NOMO-1 treated with dmso at 0.1 percent for 144 hours (cell line): Measurements from ENCODE around the gene ZFYVE1.
"Not testable (repeated sequence)": the region's sequence is repeated elsewhere in the genome, so short reads cannot be mapped to it uniquely, and the experiment has no call there.

Source experiments
- DNase-seq: peaks from one replicate; lab custom pipeline; 2025; ENCODE audit not compliant: unreplicated experiment; lab: John Stamatoyannopoulos, UW

Gene ZFYVE1

DNA sequence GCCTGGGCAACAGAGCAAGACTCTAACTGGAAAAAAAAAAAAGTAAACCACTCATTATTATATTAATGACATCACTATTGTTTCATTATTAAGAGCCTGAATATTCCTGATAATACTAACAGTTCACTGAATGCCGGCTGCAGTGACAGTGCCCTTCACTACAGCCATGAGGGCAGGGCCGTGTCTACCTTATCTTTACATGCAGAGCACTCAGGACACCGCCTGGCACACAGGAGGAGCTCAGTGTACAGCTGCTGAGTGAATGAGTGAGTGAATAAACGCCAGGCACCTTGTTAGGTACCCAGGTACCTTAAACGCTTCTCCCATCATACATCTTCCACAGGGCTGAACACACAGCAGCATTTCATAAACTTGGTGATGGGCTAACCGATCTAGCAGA is 23.2 kb downstream of the ZFYVE1 start:
- DNase-seq = no peak

DNA sequence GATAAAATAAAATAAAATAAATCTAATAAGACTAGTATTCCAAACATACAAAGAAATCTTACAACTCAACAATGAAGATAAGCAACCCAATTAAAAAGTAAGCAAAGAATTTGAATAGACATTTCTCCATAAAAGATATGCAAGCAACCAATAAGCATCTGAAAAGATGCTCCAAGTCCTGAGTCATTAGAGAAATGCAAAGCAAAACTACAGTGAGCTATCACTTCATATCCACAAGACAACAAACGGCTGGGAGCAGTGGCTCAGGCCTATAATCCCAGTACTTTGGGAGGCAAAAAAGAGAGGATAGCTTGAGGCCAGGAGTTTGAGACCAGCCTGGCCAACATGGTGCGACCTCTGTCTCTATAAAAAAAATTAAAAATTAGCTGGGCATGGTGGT is 26.8 kb downstream of the ZFYVE1 start:
- DNase-seq = no peak

DNA sequence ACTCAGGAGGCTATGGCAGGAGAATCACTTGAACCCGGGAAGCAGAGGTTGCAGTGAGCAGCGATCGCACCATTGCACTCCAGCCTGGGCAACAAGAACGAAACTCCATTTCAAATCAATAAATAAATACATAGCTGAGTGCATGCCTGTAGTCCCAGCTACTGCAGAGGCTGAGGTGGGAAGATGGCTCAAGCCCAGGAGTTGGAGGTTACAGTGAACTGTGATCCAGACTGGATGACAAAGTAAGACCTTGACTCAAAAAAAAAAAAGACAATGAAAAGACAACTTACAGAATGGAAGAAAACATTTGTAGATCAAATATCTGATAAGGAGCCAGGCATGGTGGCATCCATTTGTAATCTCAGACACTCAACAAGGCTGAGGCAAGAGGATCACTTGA is 27.6 kb downstream of the ZFYVE1 start:
- DNase-seq = no peak

DNA sequence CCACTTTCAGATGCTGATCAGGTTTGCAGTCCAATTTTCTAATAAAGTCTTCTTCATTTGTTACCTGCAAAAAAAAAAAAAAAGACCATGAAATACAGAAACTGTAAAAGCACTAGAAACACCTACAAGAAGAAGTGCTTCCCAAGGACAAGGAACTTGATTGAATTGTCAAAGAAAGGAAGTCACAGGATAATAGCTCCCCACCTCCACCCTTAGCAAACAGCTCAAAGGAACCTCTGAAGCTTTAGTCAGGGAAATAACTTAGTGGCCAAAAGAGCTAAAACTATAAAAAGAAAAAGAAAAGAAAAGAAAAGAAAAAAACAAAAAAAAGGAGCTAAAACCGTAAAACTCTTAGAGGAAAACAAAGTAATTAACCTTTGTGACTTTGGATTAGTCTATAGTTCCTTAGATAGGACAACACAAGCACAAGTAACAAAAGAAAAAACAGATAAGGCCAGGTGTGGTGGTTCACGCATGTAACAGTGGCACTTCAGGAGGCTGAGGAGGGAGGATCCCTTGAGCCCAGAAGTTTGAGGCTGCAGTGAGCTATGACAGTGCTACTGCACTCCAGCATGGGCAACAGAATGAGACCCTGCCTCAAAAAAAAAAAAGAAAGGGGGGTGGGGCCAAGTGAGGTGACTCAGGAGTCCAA is 28.5 kb downstream of the ZFYVE1 start:
- DNase-seq = no peak

DNA sequence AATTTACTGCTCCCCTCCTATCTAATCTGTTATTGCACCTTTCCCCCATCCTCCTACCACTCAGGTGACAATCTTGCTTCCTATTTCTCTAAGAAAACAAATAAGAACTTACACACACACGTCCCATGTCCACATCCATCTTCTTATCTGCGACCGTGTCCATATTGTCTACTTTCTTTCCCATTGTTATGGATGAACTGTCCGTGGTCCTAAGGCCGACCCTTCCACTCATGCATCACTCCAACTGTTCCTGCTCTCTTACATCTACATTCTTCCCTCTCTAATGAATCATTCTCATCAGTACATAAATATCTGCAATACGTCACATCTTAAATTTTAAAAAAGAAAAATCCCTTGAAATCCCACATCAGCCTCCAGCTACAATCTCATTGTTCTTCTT is 30.0 kb downstream of the ZFYVE1 start:
- DNase-seq = no peak

DNA sequence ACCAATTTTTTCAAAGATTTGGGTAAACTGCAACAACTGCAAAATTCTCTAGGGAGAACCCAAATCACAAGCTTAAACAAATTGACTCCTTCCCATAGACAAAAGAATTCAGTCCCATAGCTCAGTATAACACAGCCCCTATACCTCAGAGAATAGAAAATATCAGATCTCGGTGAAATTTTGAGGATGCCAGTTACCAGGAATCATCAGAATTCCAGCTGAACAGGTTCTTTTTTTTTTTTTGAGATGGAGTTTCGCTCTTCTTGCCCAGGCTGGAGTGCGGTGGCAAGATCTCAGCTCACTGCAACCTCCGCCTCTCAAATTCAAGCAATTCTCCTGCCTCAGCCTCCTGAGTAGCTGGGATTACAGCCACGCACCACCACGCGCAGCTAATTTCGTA is 36.7 kb downstream of the ZFYVE1 start:
- DNase-seq = no peak

DNA sequence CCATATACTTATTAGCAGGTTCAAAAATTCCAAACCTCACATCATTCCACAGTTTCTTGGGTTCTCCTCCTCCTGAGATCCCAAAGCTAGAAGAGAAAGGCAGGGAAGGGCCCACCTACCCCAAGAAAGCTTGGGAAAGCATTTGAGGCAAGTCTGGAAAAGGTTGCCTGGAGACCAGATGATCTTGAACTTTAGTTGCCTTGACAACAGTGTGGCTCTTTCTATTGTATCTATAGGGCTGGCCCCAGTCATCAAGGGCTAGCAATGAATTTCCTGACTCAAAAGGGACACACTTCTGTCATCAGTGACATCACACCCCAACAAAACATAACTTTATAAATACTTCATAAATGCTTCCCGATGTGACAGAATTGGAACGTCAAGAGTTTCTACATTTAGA is 40.0 kb downstream of the ZFYVE1 start:
- DNase-seq = no peak

DNA sequence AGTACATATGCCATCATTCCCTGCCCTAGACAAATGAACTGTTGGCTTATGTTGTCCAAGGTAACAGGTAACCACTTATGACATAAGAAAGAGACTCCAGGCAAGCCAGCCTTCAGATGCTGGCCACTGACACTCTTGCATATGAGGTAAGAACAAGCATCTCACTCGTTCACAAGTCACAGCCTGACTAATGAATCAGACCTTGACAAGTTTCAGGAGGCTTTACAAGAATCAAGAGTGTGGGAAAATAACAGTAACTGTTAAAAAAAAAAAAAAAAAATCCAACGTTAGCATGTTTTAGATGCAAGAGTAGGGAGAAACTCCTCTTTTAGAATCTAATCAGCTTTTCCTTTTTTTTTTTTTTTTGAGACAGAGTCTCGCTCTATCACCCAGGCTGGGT is 40.7 kb downstream of the ZFYVE1 start:
- no peak for DNase-seq

DNA sequence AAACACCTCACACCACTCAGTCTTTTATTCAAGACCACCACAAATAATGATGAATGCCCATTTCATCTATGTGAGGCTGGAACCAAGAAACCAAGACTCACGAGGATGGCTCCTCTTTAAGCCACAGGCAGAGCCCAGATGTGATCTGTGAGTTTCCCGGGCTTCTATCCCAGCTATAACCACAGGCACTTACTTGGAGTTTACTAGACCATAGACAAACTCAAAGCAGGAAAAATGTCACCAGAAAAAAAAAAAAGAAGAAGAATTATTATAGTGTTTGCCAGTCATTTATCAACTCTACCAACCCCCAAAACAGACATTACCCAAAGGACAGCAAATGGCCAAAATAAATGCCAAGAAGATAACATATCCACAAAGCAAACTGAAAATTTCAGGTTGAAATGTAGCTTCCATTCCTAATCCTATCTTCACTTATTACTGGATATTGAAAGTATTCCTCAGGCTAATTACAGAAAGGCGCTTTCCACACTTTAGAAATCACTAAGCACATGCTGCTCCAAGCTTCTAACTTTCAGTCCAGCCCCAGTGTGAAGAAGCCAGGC is 44.7 kb downstream of the ZFYVE1 start:
- DNase-seq = no peak

DNA sequence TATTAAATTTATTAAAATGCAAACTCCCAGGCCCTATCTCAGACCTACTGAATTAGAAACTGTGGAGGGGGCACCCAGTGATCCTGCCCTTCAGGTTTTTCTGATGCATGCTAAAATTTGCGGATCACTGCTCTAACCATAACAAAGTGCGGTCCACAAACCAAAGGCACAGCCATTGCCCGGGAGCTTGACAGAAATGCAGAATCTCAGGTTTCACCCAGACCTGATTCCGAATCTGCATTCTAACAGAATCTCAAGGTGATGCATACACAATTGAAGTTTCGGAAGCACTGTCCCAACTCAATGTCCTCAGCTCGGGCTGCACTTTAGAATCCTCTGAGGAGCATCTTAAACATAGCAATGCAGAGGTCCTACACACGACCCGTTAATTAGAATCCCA is 46.0 kb downstream of the ZFYVE1 start:
- DNase-seq = no peak

DNA sequence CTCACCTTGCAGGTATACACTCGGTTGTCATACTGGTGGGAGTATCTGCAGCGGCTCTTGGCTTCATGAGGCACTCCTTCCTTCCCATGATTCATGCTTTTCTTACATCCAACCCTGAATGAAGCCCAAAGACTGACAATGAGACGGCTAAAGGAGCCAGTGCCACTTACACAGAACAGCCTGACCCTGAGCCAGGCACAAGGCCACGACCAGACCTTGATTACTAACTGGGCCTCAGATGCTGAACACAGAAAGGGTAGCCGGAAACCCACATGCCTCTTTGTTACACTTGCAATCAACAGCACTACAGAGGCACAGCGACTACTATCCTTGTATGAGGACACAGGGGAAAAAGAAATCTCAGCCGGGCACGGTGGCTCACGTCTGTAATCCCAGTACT is 48.0 kb downstream of the ZFYVE1 start:
- no peak for DNase-seq

DNA sequence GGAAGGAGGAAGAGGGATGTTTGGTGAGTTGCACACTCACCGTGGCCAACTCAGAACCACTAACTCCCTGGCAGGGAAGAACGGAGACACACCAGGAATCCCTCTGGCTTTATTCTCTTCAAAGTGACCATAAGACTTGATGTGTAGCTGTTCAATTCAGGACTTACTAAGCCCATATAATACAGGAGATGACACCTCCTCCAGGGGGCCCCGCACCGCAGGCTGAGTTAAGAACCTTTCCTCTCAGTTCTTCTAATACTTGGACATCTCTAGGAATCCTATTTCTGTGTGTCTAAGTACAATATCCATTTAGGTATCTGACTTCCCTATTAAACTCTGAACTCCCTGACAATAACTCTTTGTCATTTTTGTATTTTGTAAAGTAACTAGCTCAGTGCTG is 51.1 kb downstream of the ZFYVE1 start:
- no peak for DNase-seq

DNA sequence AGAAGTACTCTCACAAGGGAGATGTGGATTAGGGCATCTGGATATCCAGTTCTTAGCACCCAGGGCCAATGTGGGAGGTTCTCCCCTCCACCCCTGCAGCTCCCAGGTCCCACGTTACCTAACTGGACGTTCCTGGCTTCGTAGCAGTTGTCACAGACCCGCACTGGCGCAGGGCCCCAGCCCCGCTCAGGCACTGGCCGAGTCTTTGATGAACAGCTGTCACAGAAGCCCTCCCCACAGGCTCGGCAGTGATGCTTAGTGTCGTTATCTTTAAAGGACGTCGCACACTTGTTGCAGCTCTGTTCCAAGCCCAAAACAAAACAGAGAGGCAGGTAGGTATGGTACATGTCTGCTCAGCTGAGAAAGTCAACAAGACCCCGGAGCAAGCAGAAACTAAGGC is 52.2 kb downstream of the ZFYVE1 start:
- DNase-seq = no peak

DNA sequence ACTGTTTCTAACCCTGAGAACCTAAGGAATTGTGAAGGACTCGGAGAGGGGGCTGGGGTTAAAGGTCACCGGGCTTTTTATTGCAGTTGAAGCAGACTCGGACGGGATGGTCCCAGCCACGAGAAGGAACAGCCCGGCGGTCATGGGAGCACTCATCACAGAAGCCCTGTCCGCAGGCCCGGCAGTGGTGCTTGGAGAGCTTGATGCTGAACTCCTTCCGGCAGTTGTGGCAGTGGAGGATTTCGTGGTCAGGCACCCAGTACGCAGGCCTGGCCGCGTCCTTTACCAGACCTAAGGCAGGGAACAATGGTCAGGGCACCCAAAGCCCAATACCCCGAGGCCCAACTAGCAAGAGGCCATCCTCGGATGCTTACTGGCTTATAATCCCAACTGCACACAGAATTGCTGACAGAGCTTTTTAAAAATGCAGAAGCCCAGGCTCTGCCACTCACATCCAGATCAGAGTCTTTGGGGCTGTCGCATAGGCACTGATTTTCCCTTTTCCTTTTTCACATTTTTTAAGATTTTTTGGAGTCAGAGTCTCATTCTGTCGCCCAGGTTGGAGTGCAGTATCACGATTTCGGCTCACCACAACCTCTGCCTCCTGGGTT is 56.0 kb downstream of the ZFYVE1 start:
- no peak for DNase-seq

DNA sequence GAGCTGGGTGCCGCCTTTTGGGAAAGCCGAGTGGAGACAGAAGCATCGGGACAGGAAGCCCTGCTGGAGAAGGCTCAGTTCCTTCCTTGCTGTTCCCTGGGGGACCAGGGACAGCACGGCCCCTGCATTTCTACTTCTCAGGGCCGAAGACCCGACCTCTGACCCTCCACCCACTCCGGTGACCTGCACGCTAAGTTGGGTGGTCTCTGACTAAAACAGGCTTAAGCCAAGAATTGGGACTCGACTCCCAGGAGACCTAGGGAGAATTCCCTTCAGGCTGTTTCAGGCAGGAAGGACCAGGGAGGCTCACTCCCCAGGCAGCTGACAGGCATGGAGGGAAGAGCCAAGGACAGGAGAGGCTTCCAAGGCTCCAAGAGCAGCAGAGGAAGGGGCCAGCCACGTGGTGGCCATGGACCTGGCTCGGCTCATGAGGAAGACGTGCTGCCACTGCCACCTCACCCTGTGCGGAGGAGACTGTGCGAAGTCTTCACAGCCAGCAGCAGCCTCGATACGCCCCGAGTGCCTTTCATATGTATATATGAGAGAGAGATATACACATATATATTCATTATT is 56.8 kb downstream of the ZFYVE1 start:
- DNase-seq = no peak

DNA sequence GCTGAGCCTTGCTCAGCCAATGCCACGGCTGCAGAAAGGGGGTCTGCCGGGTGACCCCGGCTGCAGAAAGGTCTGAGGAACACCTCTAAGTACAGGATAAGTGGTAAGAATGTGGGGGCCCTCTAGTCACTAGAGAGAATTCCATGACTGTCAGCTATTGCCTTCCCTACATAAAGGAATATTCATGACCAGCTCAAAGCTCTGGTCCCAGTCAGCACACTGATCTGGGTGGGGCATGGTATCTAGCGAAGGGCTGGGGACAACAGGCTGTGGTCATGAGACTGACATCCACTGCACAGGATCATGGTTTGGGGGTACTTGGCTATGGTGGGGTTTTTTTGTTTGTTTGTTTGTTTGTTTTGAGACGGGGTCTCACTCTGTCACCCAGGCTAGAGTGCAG is 58.6 kb downstream of the ZFYVE1 start:
- no peak for DNase-seq

DNA sequence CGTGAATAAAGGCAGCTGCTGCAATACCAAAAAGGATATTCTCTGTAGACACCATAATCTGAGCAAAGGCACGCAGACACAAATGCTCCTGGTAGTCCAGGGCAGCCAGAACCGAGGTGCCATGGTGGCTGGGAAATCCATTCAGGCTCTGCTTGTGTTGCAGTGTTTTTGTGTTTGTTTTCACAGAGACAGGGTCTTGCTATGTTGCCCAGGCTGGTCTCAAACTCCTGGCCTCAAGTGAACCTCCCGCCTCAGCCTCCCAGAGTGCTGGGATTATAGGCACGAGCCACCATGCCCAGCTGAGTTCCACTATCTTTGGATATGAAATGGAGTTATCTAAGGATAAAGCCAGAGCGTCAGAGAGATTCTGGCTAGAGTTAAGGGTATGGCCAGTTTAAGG is 60.9 kb downstream of the ZFYVE1 start:
- no peak for DNase-seq

DNA sequence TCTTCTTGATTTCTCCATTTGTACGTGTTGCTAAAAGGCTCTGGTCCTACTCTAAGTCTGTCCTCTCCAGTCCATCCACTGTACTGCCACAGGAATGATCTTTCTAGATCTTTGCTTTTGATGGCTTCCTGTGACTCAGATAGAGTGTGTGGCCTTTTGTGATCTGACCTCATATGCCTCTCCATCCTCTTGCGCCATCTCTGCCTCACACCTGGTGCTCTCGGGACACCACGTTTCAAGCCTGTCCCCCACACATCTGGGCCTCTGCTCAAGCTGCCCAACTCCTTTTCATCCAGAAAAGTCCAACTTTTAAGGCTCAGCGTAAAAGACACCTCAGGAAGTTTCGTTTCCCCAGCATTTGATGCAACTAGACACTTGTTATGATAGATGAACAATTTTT is 61.7 kb downstream of the ZFYVE1 start:
- no peak for DNase-seq

DNA sequence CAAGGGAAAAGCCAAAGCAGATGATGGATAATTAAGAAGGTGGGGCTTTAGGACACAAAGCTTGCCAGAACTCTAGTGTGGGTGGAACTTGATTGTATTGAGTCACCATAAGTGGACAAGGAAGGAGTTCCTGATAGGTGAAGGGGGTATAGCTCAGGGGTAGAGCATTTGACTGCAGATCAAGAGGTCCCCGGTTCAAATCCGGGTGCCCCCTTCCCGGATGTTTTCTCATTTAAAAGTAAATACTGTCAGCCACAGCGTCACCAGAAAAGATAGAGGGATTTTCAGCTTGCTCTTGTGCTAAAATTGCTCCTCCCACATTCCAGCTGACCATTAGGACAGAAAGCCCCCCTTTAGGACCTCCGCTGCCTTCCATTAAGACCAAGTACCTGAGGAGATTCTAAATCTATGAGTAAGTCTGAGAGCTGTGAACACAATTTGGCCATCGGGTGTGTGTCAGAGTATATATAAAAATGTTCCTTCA is 64.0 kb downstream of the ZFYVE1 start:
- DNase-seq = no peak

DNA sequence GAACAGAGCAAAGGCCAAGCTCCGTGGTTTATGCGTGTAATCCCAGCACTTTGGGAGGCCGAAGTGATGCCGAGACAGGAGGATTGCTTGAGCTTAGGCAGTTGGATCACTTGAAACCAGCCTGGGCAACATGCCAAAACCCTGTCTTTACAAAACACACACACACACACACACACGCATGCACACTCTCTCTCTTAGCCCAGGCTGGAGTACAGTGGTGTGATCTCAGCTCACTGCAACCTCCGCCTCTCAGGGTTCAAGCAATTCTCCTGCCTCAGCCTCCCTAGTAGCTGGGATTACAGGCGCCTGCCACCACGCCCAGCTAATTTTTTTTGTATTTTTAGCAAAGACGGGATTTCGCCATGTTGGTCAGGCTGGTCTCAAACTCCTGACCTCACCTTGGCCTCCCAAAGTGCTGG is 64.6 kb downstream of the ZFYVE1 start:
- not testable (repeated sequence) for DNase-seq

DNA sequence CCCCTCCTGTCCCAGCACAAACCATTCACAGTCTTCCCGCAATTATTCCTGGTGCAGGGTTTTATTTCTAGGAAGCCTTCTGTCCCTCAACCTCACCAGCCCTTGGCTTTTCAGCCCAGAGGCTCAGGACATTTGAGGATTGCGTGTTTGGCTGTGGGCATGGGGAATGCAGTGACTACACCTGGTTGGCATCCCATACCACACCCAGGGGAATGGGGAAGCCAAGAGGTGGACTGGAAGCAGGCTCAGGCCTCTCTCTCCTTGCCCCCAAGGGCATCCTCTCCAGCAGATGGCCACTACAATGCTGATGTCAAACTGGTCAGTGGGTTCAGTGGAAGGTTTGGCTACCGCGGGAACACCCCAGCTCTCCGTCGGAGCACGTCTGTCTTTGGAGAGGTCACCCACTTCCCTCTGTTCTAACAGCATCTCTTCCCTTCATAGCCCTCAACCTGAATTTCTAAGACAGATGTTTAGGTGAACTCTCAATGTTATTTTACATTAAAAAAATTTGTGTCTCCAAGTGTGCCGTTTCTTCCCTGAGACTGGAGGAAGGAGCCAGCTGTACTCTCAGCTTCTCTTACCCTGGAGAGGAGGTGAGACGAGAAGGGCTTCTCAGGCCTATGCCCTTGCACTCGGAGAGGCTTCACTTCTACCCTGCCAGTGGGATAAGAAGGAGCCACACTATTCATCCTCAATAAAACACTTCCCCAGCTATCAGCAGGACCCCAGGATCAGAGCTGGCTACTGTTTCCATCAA is 65.1 kb downstream of the ZFYVE1 start:
- DNase-seq = no peak

DNA sequence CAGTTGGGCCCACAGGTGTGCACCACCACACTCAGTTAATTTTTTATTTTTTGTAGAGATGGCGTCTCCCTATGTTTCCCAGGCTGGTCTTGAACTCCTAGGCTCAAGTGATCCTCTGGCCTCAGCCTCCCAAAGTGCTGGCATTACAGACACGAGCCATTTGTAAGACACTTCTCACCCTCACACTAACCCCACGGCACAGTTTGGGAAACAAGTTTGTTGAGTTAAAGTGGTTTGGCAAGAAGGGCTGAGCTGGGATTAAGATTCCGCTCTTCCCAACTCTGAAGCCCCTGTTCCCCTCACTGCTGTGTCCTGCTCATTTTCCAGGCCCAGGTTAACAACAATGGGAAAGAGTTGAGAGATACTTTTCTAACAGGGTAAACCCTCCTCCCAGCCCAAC is 65.9 kb downstream of the ZFYVE1 start:
- DNase-seq = not testable (repeated sequence)
